HCT116 (cell line): Measurements from ENCODE around the gene RC3H2. TPM values are rescaled to one million over a fixed set of nuclear protein-coding genes. Genes with fewer than 3 reads are reported as not detected.

Source experiments
- ATAC-seq: fragments of 200-7000 bp; cut with Tn5 transposase; 2 replicates; pipeline ENCODE4 v1.9.1; 2020; ENCODE audit warnings: mild to moderate bottlenecking, moderate library complexity
- BruUV-seq: library from RNA; stranded (reverse); fragments of 400-500 nt; replicated peaks from 2 replicates; lab custom pipeline; 2021; lab: Mats Ljungman, UMichigan
- CTCF ChIA-PET: fragments of 300-600 bp; sonication (Branson Sonifier 250); formaldehyde crosslinking; loops from one replicate; lab custom pipeline; 2021; ENCODE audit warnings: antibody characterized with exemption; lab: Charles Lee
- POLR2A ChIA-PET: fragments of 300-600, 350-600 bp; sonication (Branson Sonifier 250); formaldehyde crosslinking; loops from one replicate; lab custom pipeline; 2021; ENCODE audit warnings: antibody characterized with exemption; lab: Charles Lee
- RAD21 ChIA-PET, 2 experiments: fragments of 300-600 bp; sonication (Branson Sonifier 250); formaldehyde crosslinking; loops; one replicate each; lab custom pipeline; 2023; ENCODE audit warnings: low total read pairs in 2 of 2; ENCODE audit not compliant: uncharacterized antibody in 2 of 2, unreplicated experiment in 2 of 2, low non-redundant PET in 1 of 2; lab: Charles Lee
- DNase-seq: peaks from one replicate; pipeline ENCODE4 v3.0.0-alpha.2; 2010; ENCODE audit warnings: low read depth, low spot score
- H2AFZ ChIP-seq: fragments of 200-600 bp; shearing (Covaris generic), sonication (generic); 2 replicates; pipeline ENCODE4 v1.6.1; 2017; ENCODE audit warnings: low read depth, mixed run types, mixed read lengths, antibody characterized with exemption, low read length; ENCODE audit not compliant: poor library complexity, severe bottlenecking
- H3K27ac ChIP-seq: 2 replicates; pipeline ENCODE4 v1.5.1; 2012; ENCODE audit warnings: low read depth, low read length
- H3K27me3 ChIP-seq: fragments of 200-600 bp; sonication (generic); 2 replicates; pipeline ENCODE4 v1.6.1; 2016; ENCODE audit warnings: mixed run types, low read length, mixed read lengths; ENCODE audit not compliant: insufficient read depth
- H3K36me3 ChIP-seq, 2 experiments: fragments of 200-500 bp in 1 of 2; fragments of 200-600 bp in 1 of 2; sonication (Bioruptor generic) in 1 of 2; sonication (generic) in 1 of 2; 2 replicates each; pipeline versions ENCODE4 v1.5.1 to v1.6.1; 2014 to 2016; ENCODE audit warnings: low read length in 2 of 2, inconsistent platforms in 1 of 2, mixed read lengths in 1 of 2, mixed run types in 1 of 2; ENCODE audit not compliant: insufficient read depth in 2 of 2, control insufficient read depth in 1 of 2
- H3K4me1 ChIP-seq, 2 experiments: fragments of 200-600 bp in 1 of 2; sonication (generic) in 1 of 2; 2 replicates each; pipeline versions ENCODE4 v1.5.1 to v1.6.1; 2012 to 2017; ENCODE audit warnings: low read length in 2 of 2, inconsistent platforms in 1 of 2, mild to moderate bottlenecking in 1 of 2, mixed read lengths in 1 of 2, mixed run types in 1 of 2, moderate library complexity in 1 of 2; ENCODE audit not compliant: insufficient read depth in 2 of 2, control insufficient read depth in 1 of 2
- H3K4me2 ChIP-seq: fragments of 200-600 bp; sonication (generic); 2 replicates; pipeline ENCODE4 v1.6.1; 2017; ENCODE audit warnings: mixed run types, low read length, mixed read lengths
- H3K4me3 ChIP-seq, 2 experiments: fragments of 200-600 bp in 1 of 2; sonication (generic) in 1 of 2; replicated peaks in 1 of 2; 2 replicates each; pipeline ENCODE4 v1.5.1; 2011 to 2016; ENCODE audit warnings: low read length in 2 of 2, control low read depth in 1 of 2, low read depth in 1 of 2, mild to moderate bottlenecking in 1 of 2, mixed read lengths in 1 of 2, mixed run types in 1 of 2
- H3K79me2 ChIP-seq: fragments of 200-600 bp; sonication (generic); 2 replicates; pipeline ENCODE4 v1.6.1; 2017; ENCODE audit warnings: mild to moderate bottlenecking, mixed run types, low read length, moderate library complexity, mixed read lengths; ENCODE audit not compliant: insufficient read depth
- H3K9ac ChIP-seq: fragments of 200-600 bp; sonication (generic); 2 replicates; pipeline ENCODE4 v1.6.1; 2016; ENCODE audit warnings: low read length, mixed read lengths
- H3K9me2 ChIP-seq: fragments of 200-600 bp; sonication (generic), shearing (Covaris generic); 2 replicates; pipeline ENCODE4 v1.6.1; 2017; ENCODE audit warnings: mixed run types, mild to moderate bottlenecking, moderate library complexity; ENCODE audit not compliant: insufficient read depth
- H3K9me3 ChIP-seq, 2 experiments: fragments of 200-500 bp in 1 of 2; fragments of 200-600 bp in 1 of 2; sonication (Bioruptor generic) in 1 of 2; sonication (generic) in 1 of 2; 2 replicates each; pipeline ENCODE4 v1.6.1; 2014 to 2017; ENCODE audit warnings: low read length in 2 of 2, mixed read lengths in 2 of 2, inconsistent platforms in 1 of 2, low read depth in 1 of 2, mild to moderate bottlenecking in 1 of 2, mixed run types in 1 of 2, moderate library complexity in 1 of 2; ENCODE audit not compliant: control insufficient read depth in 1 of 2, insufficient read depth in 1 of 2
- H4K20me1 ChIP-seq: fragments of 200-600 bp; sonication (generic), shearing (Covaris generic); 2 replicates; pipeline ENCODE4 v1.6.1; 2017; ENCODE audit warnings: mixed run types, mild to moderate bottlenecking, moderate library complexity; ENCODE audit not compliant: insufficient read depth
- EGR1 ChIP-seq: IDR thresholded peaks from 2 replicates; pipeline ENCODE4 v1.6.1; 2012; ENCODE audit warnings: low read depth
- MAX ChIP-seq: IDR thresholded peaks from 2 replicates; pipeline ENCODE4 v1.6.1; 2012
- POLR2A ChIP-seq: IDR thresholded peaks from 2 replicates; pipeline ENCODE4 v1.7.0; 2011; ENCODE audit warnings: borderline replicate concordance; ENCODE audit not compliant: insufficient read depth, insufficient read length; ENCODE audit errors: extremely low read depth
- POLR2AphosphoS5 ChIP-seq: IDR thresholded peaks from 2 replicates; pipeline ENCODE4 v1.6.1; 2011; ENCODE audit warnings: mild to moderate bottlenecking, low read depth, low read length, moderate library complexity
- RAD21 ChIP-seq: IDR thresholded peaks from 2 replicates; pipeline ENCODE4 v1.6.1; 2012; ENCODE audit warnings: low read depth, mild to moderate bottlenecking
- SP1 ChIP-seq: IDR thresholded peaks from 2 replicates; pipeline ENCODE4 v1.6.1; 2012; ENCODE audit warnings: low read depth
- TCF7L2 ChIP-seq: IDR thresholded peaks from 2 replicates; pipeline ENCODE4 v1.7.0; 2011; ENCODE audit warnings: borderline replicate concordance, inconsistent platforms; ENCODE audit not compliant: insufficient read depth, insufficient read length; ENCODE audit errors: extremely low read depth
- YY1 ChIP-seq: IDR thresholded peaks from 2 replicates; pipeline ENCODE4 v1.6.1; 2011; ENCODE audit warnings: low read length, low read depth, moderate library complexity, mild to moderate bottlenecking; ENCODE audit not compliant: insufficient replicate concordance; ENCODE audit errors: extremely low read depth
- ZBTB33 ChIP-seq: IDR thresholded peaks from 2 replicates; pipeline ENCODE4 v1.6.1; 2011; ENCODE audit warnings: mild to moderate bottlenecking, low read length, moderate library complexity; ENCODE audit not compliant: insufficient replicate concordance; ENCODE audit errors: extremely low read depth
- ZFX ChIP-seq: fragments of 450-650 bp; IDR thresholded peaks from 2 replicates; pipeline ENCODE4 v1.6.1; 2017
- intact Hi-C: fragments of 100-400 bp; cut with micrococcal nuclease; formaldehyde crosslinking; loops from 2 replicates; pipeline ENCODE4 v1.10.0; 2022
- total RNA-seq: library from RNA; stranded (reverse); gene quantifications from one replicate; pipeline ENCODE4 v1.2.1, GENCODE V29; 2021; ENCODE audit not compliant: unreplicated experiment

The RC3H2 gene
- total RNA-seq, 1 experiment from 2014 or later = 53.8 TPM

DNA sequence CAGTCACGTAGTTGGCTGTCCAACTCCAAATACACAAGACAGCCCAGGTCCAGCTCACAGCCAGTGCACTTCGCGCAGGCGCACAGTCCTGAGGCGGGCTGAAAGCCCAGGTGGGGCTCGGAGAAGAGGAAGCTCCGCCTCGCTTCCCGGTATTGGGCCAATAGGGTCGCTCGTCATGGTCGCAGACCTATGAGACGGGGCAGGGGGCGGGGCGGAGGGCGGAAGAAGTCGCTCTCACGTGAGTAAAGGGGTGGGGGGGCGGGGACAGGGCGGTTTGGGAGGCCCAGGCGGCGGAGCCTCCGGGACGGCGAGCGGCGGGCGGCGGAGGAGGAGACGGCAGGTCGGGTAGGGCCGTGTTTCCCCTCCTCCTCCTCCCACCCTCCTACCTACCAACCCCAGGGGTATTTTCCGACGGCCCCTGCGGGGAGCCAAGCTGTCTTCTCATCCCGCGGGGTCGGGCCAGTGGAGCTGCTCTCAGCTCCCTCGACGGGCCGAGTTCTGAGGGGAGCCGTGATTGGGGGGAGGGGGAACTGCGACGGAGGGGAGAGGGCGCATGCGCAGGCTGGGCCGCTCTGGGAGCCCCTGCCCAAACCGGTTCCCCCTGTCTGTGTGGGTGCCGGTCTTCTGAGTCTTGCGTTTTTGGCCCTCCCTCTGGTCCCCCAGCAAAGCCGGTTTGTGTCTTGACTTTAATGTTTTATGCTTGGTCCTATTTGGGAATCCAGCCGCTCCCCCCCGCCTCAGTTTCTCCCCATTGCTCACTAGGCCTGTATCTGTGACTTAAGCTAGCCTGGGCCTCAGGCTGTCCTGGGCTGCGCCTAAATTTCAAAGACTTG is 35.8 kb upstream of the RC3H2 start, which contains the start of gene RABGAP1:
Gene RABGAP1, plus strand, starts transcription at position 272 of the 833 bp plus-strand sequence. CDS start 16,040 bp downstream, outside the sequence.
- Histone ChIP-seq H3K27me3 (no peaks in the 10 kb centered on the region), H3K79me2 (peaks cover 65% of the 10 kb centered on the region)
- TF ChIP-seq EGR1 (0 out of 2 replicates have a peak, but pooled peaks have one; percentile 14), POLR2AphosphoS5 (peak; percentile 90), ZFX (peak; percentile 71), SP1 (peak; percentile 81), YY1 (no peak), TCF7L2 (peak; percentile 48), ZBTB33 (peak; percentile 42), RAD21 (no peak), MAX (0 out of 2 replicates have a peak, but pooled peaks have one; percentile 34), POLR2A (no peak)
- TF ChIP-seq, all 23 proteins: peak for 7
- Histone ChIP-seq H3K9me2 (no peaks in the 10 kb centered on the region), H2AFZ (no peak within 1 kb of the TSS), H3K27ac (peak within 1 kb of the TSS; percentile 72), H4K20me1 (no peaks in the 10 kb centered on the region), H3K4me3 (peak within 1 kb of the TSS; percentile 83 to 85), H3K36me3 (peaks cover 4 to 10% of the 10 kb centered on the region in 2 experiments; a peak in 2 of 4 replicates), H3K9ac (peak within 1 kb of the TSS; percentile 83), H3K4me2 (peak within 1 kb of the TSS; percentile 93), H3K9me3 (no peaks in the 10 kb centered on the region), H3K4me1 (peaks cover 7 to 23% of the 10 kb centered on the region in 2 experiments; a peak in 3 of 4 replicates)
- no TSS peak for BruUV-seq
- ATAC-seq (peak; percentile 97), DNase-seq (peak; percentile 96)
- CTCF ChIA-PET = interaction anchor here (1.0 to 1.1 kb wide), 2 partner anchors 9 to 28 kb away, joined by 4 to 5 read pairs; partner anchors contain the start of genes ZBTB26 and ZBTB6
- POLR2A ChIA-PET = interaction anchor here (0.7 to 1.7 kb wide), 7 partner anchors 9 to 152 kb away, joined by 3 to 25 read pairs (median 5); partner anchors contain the start of genes RC3H2, ZBTB26 and ZBTB6
- intact Hi-C loops = loop anchor here (2.0 kb wide), 1 partner anchor 28 kb away; the partner anchor contains the start of gene ZBTB6
- RAD21 ChIA-PET = interaction anchor here (0.6 to 1.2 kb wide), 2 partner anchors 9 to 118 kb away, joined by 3 to 4 read pairs; partner anchors contain the start of gene ZBTB26 (in 1 of the 2)
